ENCODE measurements around the gene MSL1. TPM values are rescaled to one million over a fixed set of nuclear protein-coding genes. Genes with fewer than 3 reads are reported as not detected.

Gene MSL1
- total and polyA plus RNA-seq, 9 of the 15 experiments (the other 6 are each of a cell fraction or from before 2014, with no cell fraction given): 13.8 to 120 (median 61.9) TPM

DNA sequence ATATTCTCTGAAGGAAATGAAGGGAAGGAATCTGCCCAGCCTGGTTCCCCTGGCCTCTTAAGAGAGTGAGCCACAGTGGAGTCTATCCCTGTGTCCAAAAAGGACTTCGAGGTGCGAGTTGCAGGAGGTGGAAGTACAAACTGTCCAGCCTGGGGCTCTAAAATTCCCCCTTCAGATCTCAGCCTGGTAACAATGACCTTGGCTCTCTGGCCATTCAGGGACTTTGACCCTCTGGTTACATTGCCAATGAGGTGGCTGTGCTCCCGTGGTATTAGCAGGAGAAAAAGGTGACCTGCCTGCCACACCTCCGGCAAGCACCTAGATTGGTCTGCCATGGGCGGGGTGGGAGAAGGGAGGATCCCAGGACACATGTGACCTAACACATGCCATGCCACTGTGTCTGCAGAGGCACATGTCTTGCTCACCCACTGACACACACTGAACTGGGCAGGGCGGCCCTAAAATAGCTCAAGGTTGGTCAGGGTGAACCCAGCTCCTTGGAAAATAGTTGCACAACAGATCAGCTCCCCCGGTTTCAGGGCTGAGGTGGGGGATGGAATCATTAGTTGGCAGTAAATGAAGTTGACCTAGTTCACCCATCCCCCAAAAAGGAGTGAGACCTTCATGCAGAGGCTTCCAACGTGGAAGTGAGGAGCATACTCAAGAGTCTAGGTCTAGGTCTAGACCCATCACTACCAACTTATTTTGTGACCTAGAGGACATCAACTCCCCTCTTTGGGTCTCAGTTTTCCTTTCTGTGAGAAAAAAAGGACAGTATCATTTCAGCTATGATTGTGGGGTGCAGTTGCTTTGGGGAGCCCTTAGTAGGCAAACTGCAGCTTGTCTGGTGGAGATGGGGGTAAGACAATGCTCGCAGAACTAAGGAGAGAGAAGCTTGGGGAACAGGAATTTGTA lies 23.6 kb upstream of the MSL1 start (continued):
- TF ChIP-seq, protein P1, sequence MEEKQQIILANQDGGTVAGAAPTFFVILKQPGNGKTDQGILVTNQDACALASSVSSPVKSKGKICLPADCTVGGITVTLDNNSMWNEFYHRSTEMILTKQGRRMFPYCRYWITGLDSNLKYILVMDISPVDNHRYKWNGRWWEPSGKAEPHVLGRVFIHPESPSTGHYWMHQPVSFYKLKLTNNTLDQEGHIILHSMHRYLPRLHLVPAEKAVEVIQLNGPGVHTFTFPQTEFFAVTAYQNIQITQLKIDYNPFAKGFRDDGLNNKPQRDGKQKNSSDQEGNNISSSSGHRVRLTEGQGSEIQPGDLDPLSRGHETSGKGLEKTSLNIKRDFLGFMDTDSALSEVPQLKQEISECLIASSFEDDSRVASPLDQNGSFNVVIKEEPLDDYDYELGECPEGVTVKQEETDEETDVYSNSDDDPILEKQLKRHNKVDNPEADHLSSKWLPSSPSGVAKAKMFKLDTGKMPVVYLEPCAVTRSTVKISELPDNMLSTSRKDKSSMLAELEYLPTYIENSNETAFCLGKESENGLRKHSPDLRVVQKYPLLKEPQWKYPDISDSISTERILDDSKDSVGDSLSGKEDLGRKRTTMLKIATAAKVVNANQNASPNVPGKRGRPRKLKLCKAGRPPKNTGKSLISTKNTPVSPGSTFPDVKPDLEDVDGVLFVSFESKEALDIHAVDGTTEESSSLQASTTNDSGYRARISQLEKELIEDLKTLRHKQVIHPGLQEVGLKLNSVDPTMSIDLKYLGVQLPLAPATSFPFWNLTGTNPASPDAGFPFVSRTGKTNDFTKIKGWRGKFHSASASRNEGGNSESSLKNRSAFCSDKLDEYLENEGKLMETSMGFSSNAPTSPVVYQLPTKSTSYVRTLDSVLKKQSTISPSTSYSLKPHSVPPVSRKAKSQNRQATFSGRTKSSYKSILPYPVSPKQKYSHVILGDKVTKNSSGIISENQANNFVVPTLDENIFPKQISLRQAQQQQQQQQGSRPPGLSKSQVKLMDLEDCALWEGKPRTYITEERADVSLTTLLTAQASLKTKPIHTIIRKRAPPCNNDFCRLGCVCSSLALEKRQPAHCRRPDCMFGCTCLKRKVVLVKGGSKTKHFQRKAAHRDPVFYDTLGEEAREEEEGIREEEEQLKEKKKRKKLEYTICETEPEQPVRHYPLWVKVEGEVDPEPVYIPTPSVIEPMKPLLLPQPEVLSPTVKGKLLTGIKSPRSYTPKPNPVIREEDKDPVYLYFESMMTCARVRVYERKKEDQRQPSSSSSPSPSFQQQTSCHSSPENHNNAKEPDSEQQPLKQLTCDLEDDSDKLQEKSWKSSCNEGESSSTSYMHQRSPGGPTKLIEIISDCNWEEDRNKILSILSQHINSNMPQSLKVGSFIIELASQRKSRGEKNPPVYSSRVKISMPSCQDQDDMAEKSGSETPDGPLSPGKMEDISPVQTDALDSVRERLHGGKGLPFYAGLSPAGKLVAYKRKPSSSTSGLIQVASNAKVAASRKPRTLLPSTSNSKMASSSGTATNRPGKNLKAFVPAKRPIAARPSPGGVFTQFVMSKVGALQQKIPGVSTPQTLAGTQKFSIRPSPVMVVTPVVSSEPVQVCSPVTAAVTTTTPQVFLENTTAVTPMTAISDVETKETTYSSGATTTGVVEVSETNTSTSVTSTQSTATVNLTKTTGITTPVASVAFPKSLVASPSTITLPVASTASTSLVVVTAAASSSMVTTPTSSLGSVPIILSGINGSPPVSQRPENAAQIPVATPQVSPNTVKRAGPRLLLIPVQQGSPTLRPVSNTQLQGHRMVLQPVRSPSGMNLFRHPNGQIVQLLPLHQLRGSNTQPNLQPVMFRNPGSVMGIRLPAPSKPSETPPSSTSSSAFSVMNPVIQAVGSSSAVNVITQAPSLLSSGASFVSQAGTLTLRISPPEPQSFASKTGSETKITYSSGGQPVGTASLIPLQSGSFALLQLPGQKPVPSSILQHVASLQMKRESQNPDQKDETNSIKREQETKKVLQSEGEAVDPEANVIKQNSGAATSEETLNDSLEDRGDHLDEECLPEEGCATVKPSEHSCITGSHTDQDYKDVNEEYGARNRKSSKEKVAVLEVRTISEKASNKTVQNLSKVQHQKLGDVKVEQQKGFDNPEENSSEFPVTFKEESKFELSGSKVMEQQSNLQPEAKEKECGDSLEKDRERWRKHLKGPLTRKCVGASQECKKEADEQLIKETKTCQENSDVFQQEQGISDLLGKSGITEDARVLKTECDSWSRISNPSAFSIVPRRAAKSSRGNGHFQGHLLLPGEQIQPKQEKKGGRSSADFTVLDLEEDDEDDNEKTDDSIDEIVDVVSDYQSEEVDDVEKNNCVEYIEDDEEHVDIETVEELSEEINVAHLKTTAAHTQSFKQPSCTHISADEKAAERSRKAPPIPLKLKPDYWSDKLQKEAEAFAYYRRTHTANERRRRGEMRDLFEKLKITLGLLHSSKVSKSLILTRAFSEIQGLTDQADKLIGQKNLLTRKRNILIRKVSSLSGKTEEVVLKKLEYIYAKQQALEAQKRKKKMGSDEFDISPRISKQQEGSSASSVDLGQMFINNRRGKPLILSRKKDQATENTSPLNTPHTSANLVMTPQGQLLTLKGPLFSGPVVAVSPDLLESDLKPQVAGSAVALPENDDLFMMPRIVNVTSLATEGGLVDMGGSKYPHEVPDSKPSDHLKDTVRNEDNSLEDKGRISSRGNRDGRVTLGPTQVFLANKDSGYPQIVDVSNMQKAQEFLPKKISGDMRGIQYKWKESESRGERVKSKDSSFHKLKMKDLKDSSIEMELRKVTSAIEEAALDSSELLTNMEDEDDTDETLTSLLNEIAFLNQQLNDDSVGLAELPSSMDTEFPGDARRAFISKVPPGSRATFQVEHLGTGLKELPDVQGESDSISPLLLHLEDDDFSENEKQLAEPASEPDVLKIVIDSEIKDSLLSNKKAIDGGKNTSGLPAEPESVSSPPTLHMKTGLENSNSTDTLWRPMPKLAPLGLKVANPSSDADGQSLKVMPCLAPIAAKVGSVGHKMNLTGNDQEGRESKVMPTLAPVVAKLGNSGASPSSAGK (IDR thresholded peaks at IDR 0.05): peak; percentile 89
- TF ChIP-seq TEAD2 (tag; IDR thresholded peaks at IDR 0.05) (peak; percentile 65; the same call in 1 of the 2 replicates), ZNF75A (CRISPR knock-in tag; IDR thresholded peaks at IDR 0.05) (no peak), ZNF766 (CRISPR knock-in tag; conservative IDR thresholded peaks at IDR 0.05) (no peak), CUX1 (CRISPR knock-in tag; IDR thresholded peaks at IDR 0.05) (peak; percentile 79; the same call in 1 of the 2 replicates), ZNF589 (CRISPR knock-in tag; IDR thresholded peaks at IDR 0.05; ENCODE audit: low read depth) (peak; percentile 91), MTF1 (CRISPR knock-in tag; IDR thresholded peaks at IDR 0.05; ENCODE audit: borderline replicate concordance) (no peak), MEF2A (IDR thresholded peaks at IDR 0.05; ENCODE audit: control insufficient read depth, low read depth, low read length) (0 out of 2 replicates have a peak, but pooled peaks have one; percentile 39), RFX5 (IDR thresholded peaks at IDR 0.05; ENCODE audit: low read depth, low read length) (no peak)
